GM08714 (cell line): ENCODE results near the gene IL1R2.

Source experiments
- H3K4me3 ChIP-seq: fragments of 200-500 bp; sonication (Bioruptor generic); 2 replicates; pipeline ENCODE4 v1.5.1; 2014; ENCODE audit warnings: mild to moderate bottlenecking, low read length, inconsistent platforms
- ZNF274 ChIP-seq: IDR thresholded peaks from 2 replicates; pipeline ENCODE4 v1.6.1; 2012; ENCODE audit warnings: mild to moderate bottlenecking, low read depth, low read length

The IL1R2 gene

GRCh38 chr2:101991721-101992145 is at the start of gene IL1R2:
TSS of gene IL1R2 (plus strand) at chr2:101991960. CDS start at chr2:102008576, 16,616 bp downstream.
- no peak for TF ChIP-seq ZNF274
- H3K4me3 ChIP-seq: no peak within 1 kb of the TSS

GRCh38 chr2:101942851-101943250 is 48.9 kb upstream of the IL1R2 start:
- no peak for TF ChIP-seq ZNF274
- no peak overlapping the region for H3K4me3 ChIP-seq

GRCh38 chr2:101946372-101947039 is 45.3 kb upstream of the IL1R2 start:
- no peak for TF ChIP-seq ZNF274
- no peak overlapping the region for H3K4me3 ChIP-seq

- no peak for TF ChIP-seq ZNF274
- H3K4me3 ChIP-seq: no peak overlapping the region
Measured at GRCh38 chr2:101947374-101947773, 44.4 kb upstream of the IL1R2 start.

- TF ChIP-seq ZNF274: no peak
- no peak overlapping the region for H3K4me3 ChIP-seq
Measured at GRCh38 chr2:101948625-101949155, 43.1 kb upstream of the IL1R2 start.

- no peak for TF ChIP-seq ZNF274
- H3K4me3 ChIP-seq: no peak overlapping the region
Measured at GRCh38 chr2:101949304-101949703, 42.5 kb upstream of the IL1R2 start.

GRCh38 chr2:101951296-101951695 is 40.5 kb upstream of the IL1R2 start:
- TF ChIP-seq ZNF274: no peak
- H3K4me3 ChIP-seq: no peak overlapping the region

- no peak for TF ChIP-seq ZNF274
- no peak overlapping the region for H3K4me3 ChIP-seq
Measured at GRCh38 chr2:101952551-101952950, 39.2 kb upstream of the IL1R2 start.

- no peak overlapping the region for H3K4me3 ChIP-seq
- TF ChIP-seq ZNF274: no peak
Measured at GRCh38 chr2:101956465-101957438, 35.0 kb upstream of the IL1R2 start.

- H3K4me3 ChIP-seq: no peak overlapping the region
- no peak for TF ChIP-seq ZNF274
Measured at GRCh38 chr2:101958061-101958460, 33.7 kb upstream of the IL1R2 start.

- no peak for TF ChIP-seq ZNF274
- no peak overlapping the region for H3K4me3 ChIP-seq
Measured at GRCh38 chr2:101960819-101961337, 30.9 kb upstream of the IL1R2 start.

GRCh38 chr2:101961338-101962191 is 30.2 kb upstream of the IL1R2 start:
- no peak for TF ChIP-seq ZNF274
- H3K4me3 ChIP-seq: no peak overlapping the region

- TF ChIP-seq ZNF274: no peak
- H3K4me3 ChIP-seq: no peak overlapping the region
Measured at GRCh38 chr2:101962309-101962708, 29.5 kb upstream of the IL1R2 start.
